ENCODE data around the gene ZNF292.
"Not testable (repeated sequence)": the region's sequence is repeated elsewhere in the genome, so short reads cannot be mapped to it uniquely, and the experiment has no call there.

DNA sequence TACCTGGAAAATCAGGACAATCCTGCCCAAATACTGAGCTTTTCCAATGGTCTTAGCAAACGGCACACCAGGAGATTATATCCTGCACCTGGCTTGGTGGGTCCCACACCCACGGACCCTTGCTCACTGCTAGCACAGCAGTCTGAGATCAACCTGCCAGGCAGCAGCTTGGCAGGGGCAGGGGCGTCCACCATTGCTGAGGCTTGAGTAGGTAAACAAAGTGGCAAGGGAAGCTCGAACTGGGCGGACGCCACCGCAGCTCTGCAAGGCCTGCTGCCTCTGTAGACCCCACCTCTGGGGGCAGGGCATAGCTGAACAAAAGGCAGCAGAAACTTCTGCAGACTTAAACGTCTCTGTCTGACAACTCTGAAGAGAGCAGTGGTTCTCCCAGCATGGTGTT lies 15.4 kb upstream of the ZNF292 start:
- TF ChIP-seq, protein P1, sequence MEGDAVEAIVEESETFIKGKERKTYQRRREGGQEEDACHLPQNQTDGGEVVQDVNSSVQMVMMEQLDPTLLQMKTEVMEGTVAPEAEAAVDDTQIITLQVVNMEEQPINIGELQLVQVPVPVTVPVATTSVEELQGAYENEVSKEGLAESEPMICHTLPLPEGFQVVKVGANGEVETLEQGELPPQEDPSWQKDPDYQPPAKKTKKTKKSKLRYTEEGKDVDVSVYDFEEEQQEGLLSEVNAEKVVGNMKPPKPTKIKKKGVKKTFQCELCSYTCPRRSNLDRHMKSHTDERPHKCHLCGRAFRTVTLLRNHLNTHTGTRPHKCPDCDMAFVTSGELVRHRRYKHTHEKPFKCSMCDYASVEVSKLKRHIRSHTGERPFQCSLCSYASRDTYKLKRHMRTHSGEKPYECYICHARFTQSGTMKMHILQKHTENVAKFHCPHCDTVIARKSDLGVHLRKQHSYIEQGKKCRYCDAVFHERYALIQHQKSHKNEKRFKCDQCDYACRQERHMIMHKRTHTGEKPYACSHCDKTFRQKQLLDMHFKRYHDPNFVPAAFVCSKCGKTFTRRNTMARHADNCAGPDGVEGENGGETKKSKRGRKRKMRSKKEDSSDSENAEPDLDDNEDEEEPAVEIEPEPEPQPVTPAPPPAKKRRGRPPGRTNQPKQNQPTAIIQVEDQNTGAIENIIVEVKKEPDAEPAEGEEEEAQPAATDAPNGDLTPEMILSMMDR (IDR thresholded peaks at IDR 0.05; ENCODE audit: extremely low read depth in 1 of 2, insufficient read depth in 1 of 2, low read depth in 1 of 2, low read length in 2 of 2), result not testable (repeated sequence)
- not testable (repeated sequence) for TF ChIP-seq POLR2AphosphoS5 (IDR thresholded peaks at IDR 0.05; ENCODE audit: insufficient read depth, low read depth, low read length); POLR2A (IDR thresholded peaks at IDR 0.05; ENCODE audit: low read depth, low read length); MAX (IDR thresholded peaks at IDR 0.05; ENCODE audit: insufficient read depth, insufficient read length)
